HEK293T (cell line): ENCODE data around the gene AS3MT.

Experiments used
- ARNT ChIP-seq: fragments of 450-650 bp; IDR thresholded peaks from 2 replicates; pipeline ENCODE4 v1.6.1; 2017; ENCODE audit warnings: mild to moderate bottlenecking
- CTBP1 ChIP-seq: fragments of 450-650 bp; IDR thresholded peaks from 2 replicates; pipeline ENCODE4 v1.6.1; 2016; ENCODE audit warnings: borderline replicate concordance
- ELF4 ChIP-seq: fragments of 450-650 bp; IDR thresholded peaks from 2 replicates; pipeline ENCODE4 v1.6.1; 2017; ENCODE audit warnings: antibody characterized with exemption
- FOXA1 ChIP-seq: fragments of 450-650 bp; IDR thresholded peaks from 2 replicates; pipeline ENCODE4 v1.6.1; 2016; ENCODE audit warnings: mild to moderate bottlenecking
- FOXK2 ChIP-seq: fragments of 450-650 bp; IDR thresholded peaks from 2 replicates; pipeline ENCODE4 v1.6.1; 2016; ENCODE audit warnings: mild to moderate bottlenecking
- FOXM1 ChIP-seq: fragments of 450-650 bp; IDR thresholded peaks from 2 replicates; pipeline ENCODE4 v1.6.1; 2017; ENCODE audit warnings: mild to moderate bottlenecking, borderline replicate concordance
- L3MBTL2 ChIP-seq: fragments of 450-650 bp; conservative IDR thresholded peaks from 2 replicates; pipeline ENCODE4 v1.6.1; 2016; ENCODE audit warnings: mild to moderate bottlenecking
- NFRKB ChIP-seq: fragments of 450-650 bp; IDR thresholded peaks from 2 replicates; pipeline ENCODE4 v1.6.1; 2016; ENCODE audit warnings: mild to moderate bottlenecking, moderate library complexity
- SP1 ChIP-seq: fragments of 450-650 bp; IDR thresholded peaks from 2 replicates; pipeline ENCODE4 v1.6.1; 2017
- SUZ12 ChIP-seq: fragments of 450-650 bp; IDR thresholded peaks from 2 replicates; pipeline ENCODE4 v1.6.1; 2016; ENCODE audit warnings: mild to moderate bottlenecking
- TARDBP ChIP-seq: fragments of 450-650 bp; IDR thresholded peaks from 2 replicates; pipeline ENCODE4 v1.6.1; 2016
- ZNF384 ChIP-seq: fragments of 450-650 bp; IDR thresholded peaks from 2 replicates; pipeline ENCODE4 v1.6.1; 2016

GRCh38 chr10:102845352-102845902 is 23.8 kb upstream of the AS3MT start:
- TF ChIP-seq SP1 (no peak), NFRKB (no peak), FOXK2 (no peak), L3MBTL2 (no peak), ELF4 (no peak), SUZ12 (no peak), FOXA1 (no peak), TARDBP (no peak), FOXM1 (no peak), CTBP1 (no peak), ARNT (no peak), ZNF384 (no peak)
